Measurements from ENCODE around the gene SLC66A2.

DNA sequence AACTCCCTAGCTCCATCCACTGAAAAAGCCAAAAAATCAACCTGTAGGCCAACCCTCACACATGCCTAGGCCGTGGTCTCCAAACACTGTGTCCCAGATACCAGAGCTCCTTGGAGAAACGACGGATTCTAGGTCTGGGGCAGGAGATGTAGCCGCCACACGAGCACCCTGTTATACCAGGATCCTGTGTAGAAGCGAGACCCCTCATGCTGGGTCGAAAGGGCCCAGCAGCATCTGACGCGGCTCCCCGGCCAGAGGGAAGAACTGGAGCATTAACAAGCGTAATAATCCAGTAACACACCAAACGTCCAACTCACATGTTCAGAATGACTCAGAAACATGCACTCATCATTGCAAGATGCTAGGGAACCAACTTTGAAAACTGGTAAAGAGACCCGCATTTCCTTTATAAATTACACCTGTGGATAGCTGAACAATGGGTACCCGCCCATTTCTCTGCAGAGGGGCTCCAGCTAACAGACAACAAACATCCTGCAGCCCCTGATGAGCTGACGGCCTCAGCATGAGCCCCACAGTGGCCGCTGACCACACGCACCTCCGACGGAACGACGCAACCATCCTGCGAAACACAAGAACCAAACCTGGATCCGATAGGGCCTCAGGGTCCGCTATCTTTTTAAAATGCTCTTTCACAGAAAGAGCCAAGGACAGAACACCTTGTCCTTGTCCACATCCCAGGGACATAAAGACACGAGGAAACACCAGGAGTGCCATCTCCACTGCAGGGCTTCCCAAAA, 14.2 kb downstream of the SLC66A2 start:
- TF ChIP-seq, protein P1, sequence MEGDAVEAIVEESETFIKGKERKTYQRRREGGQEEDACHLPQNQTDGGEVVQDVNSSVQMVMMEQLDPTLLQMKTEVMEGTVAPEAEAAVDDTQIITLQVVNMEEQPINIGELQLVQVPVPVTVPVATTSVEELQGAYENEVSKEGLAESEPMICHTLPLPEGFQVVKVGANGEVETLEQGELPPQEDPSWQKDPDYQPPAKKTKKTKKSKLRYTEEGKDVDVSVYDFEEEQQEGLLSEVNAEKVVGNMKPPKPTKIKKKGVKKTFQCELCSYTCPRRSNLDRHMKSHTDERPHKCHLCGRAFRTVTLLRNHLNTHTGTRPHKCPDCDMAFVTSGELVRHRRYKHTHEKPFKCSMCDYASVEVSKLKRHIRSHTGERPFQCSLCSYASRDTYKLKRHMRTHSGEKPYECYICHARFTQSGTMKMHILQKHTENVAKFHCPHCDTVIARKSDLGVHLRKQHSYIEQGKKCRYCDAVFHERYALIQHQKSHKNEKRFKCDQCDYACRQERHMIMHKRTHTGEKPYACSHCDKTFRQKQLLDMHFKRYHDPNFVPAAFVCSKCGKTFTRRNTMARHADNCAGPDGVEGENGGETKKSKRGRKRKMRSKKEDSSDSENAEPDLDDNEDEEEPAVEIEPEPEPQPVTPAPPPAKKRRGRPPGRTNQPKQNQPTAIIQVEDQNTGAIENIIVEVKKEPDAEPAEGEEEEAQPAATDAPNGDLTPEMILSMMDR (conservative IDR thresholded peaks at IDR 0.05 in 1 of 2, IDR thresholded peaks at IDR 0.05 in 1 of 2; ENCODE audit: extremely low read depth in 1 of 2, insufficient read depth in 1 of 2, low read depth in 1 of 2, low read length in 2 of 2), result no peak
- TF ChIP-seq EZH2 (IDR thresholded peaks at IDR 0.05; ENCODE audit: borderline replicate concordance, low read length), result no peak
